H9 (cell line): Measurements from ENCODE around the gene KCNS3. TPM values are rescaled to one million over a fixed set of nuclear protein-coding genes. Genes with fewer than 3 reads are reported as not detected.
A peak's percentile ranks its signal among the peaks of the same experiment; 100 is the strongest.

Experiments
- DNase-seq: peaks from one replicate; pipeline ENCODE4 v3.0.0-alpha.2; 2017
- H2AFZ ChIP-seq: one replicate; pipeline ENCODE4 v1.6.1; 2013; ENCODE audit warnings: mild to moderate bottlenecking, low read length, control low read depth, moderate library complexity
- H2AK5ac ChIP-seq: 2 replicates; pipeline ENCODE4 v1.6.1; 2013; ENCODE audit warnings: low read length, control low read depth, mixed read lengths; ENCODE audit not compliant: insufficient read length
- H2BK120ac ChIP-seq: one replicate; pipeline ENCODE4 v1.6.1; 2013; ENCODE audit warnings: low read depth, mild to moderate bottlenecking, low read length, control low read depth, inconsistent platforms; ENCODE audit not compliant: poor library complexity, severe bottlenecking
- H2BK12ac ChIP-seq: 2 replicates; pipeline ENCODE4 v1.6.1; 2013; ENCODE audit warnings: low read length, control low read depth, mixed read lengths, low read depth; ENCODE audit not compliant: insufficient read length
- H2BK15ac ChIP-seq: 2 replicates; pipeline ENCODE4 v1.6.1; 2013; ENCODE audit warnings: low read depth, low read length, control low read depth
- H2BK20ac ChIP-seq: one replicate; pipeline ENCODE4 v1.6.1; 2013; ENCODE audit warnings: low read depth, mild to moderate bottlenecking, low read length, control low read depth, inconsistent platforms; ENCODE audit not compliant: poor library complexity, severe bottlenecking
- H2BK5ac ChIP-seq: 2 replicates; pipeline ENCODE4 v1.6.1; 2013; ENCODE audit warnings: low read length, control low read depth, mixed read lengths; ENCODE audit not compliant: insufficient read length
- H3K14ac ChIP-seq: 2 replicates; pipeline ENCODE4 v1.6.1; 2013; ENCODE audit warnings: low read length, control low read depth; ENCODE audit not compliant: insufficient read depth
- H3K18ac ChIP-seq: 2 replicates; pipeline ENCODE4 v1.6.1; 2013; ENCODE audit warnings: low read depth, mild to moderate bottlenecking, mixed read lengths, low read length, control low read depth; ENCODE audit not compliant: insufficient read length
- H3K23ac ChIP-seq: 2 replicates; pipeline ENCODE4 v1.6.1; 2013; ENCODE audit warnings: low read length, control low read depth, mixed read lengths, low read depth; ENCODE audit not compliant: insufficient read length
- H3K23me2 ChIP-seq: 2 replicates; pipeline ENCODE4 v1.6.1; 2013; ENCODE audit warnings: low read depth, mild to moderate bottlenecking, mixed read lengths, low read length, control low read depth; ENCODE audit not compliant: insufficient read length, poor library complexity, severe bottlenecking
- H3K27ac ChIP-seq: 2 replicates; pipeline ENCODE4 v1.5.1; 2013; ENCODE audit warnings: low read length, control low read depth, mixed read lengths, low read depth; ENCODE audit not compliant: insufficient read length
- H3K27me3 ChIP-seq: 2 replicates; pipeline ENCODE4 v1.6.1; 2013; ENCODE audit warnings: low read length, control low read depth, inconsistent platforms; ENCODE audit not compliant: insufficient read depth
- H3K4ac ChIP-seq: 2 replicates; pipeline ENCODE4 v1.6.1; 2013; ENCODE audit warnings: low read depth, mild to moderate bottlenecking, control low read depth, inconsistent platforms, low read length, moderate library complexity
- H3K4me1 ChIP-seq: 2 replicates; pipeline ENCODE4 v1.6.1; 2013; ENCODE audit warnings: low read length, control low read depth, inconsistent platforms; ENCODE audit not compliant: insufficient read depth
- H3K4me2 ChIP-seq: 2 replicates; pipeline ENCODE4 v1.6.1; 2013; ENCODE audit warnings: low read length, control low read depth, mixed read lengths; ENCODE audit not compliant: insufficient read length, insufficient read depth
- H3K56ac ChIP-seq: 2 replicates; pipeline ENCODE4 v1.6.1; 2013; ENCODE audit warnings: low read depth, mild to moderate bottlenecking, mixed read lengths, low read length, control low read depth; ENCODE audit not compliant: insufficient read length
- H3K79me1 ChIP-seq: 2 replicates; pipeline ENCODE4 v1.6.1; 2013; ENCODE audit warnings: low read depth, mild to moderate bottlenecking, moderate library complexity, low read length, control low read depth, inconsistent platforms; ENCODE audit not compliant: insufficient read depth, poor library complexity, severe bottlenecking
- H3K79me2 ChIP-seq: 2 replicates; pipeline ENCODE4 v1.6.1; 2013; ENCODE audit warnings: low read length, control low read depth, inconsistent platforms; ENCODE audit not compliant: insufficient read depth
- H3K9ac ChIP-seq: 2 replicates; pipeline ENCODE4 v1.6.1; 2013; ENCODE audit warnings: low read length, control low read depth, mixed read lengths; ENCODE audit not compliant: insufficient read length; ENCODE audit errors: extremely low read depth
- H3K9me3 ChIP-seq: one replicate; pipeline ENCODE4 v1.6.1; 2013; ENCODE audit warnings: low read depth, low read length, inconsistent platforms; ENCODE audit not compliant: control insufficient read depth
- H3T11ph ChIP-seq: one replicate; pipeline ENCODE4 v1.6.1; 2013; ENCODE audit warnings: mild to moderate bottlenecking, low read length, control low read depth, inconsistent platforms
- H4K20me1 ChIP-seq: one replicate; pipeline ENCODE4 v1.6.1; 2013; ENCODE audit not compliant: control insufficient read depth, insufficient read length, insufficient read depth
- H4K5ac ChIP-seq: 2 replicates; pipeline ENCODE4 v1.6.1; 2013; ENCODE audit warnings: low read depth, mild to moderate bottlenecking, mixed read lengths, low read length, control low read depth; ENCODE audit not compliant: insufficient read length
- H4K8ac ChIP-seq: replicated peaks from 2 replicates; pipeline ENCODE4 v1.6.1; 2013; ENCODE audit warnings: low read length, control low read depth, mixed read lengths, low read depth; ENCODE audit not compliant: insufficient read length
- H4K91ac ChIP-seq: 2 replicates; pipeline ENCODE4 v1.6.1; 2013; ENCODE audit warnings: low read depth, mild to moderate bottlenecking, moderate library complexity, mixed read lengths, low read length, control low read depth; ENCODE audit not compliant: insufficient read length
- H3K27ac Mint-ChIP-seq, 3 experiments: 2 replicates in 2 of 3; 3 replicates in 1 of 3; pipeline ENCODE4 v1.8.0; 2020 to 2021; ENCODE audit warnings: mixed read lengths in 3 of 3, mild to moderate bottlenecking in 1 of 3, moderate library complexity in 1 of 3
- H3K27me3 Mint-ChIP-seq: 2 replicates; pipeline ENCODE4 v1.8.0; 2021; ENCODE audit warnings: low read depth, mild to moderate bottlenecking, moderate library complexity, mixed read lengths
- H3K36me3 Mint-ChIP-seq, 3 experiments: 2 replicates in 2 of 3; 3 replicates in 1 of 3; pipeline ENCODE4 v1.8.0; 2020 to 2021; ENCODE audit warnings: low read depth in 3 of 3, mixed read lengths in 3 of 3; ENCODE audit not compliant: insufficient read depth in 1 of 3
- H3K4me1 Mint-ChIP-seq, 2 experiments: 2 replicates each; pipeline ENCODE4 v1.8.0; 2020; ENCODE audit warnings: mixed read lengths in 2 of 2
- H3K4me3 Mint-ChIP-seq, 2 experiments: 2 replicates in 1 of 2; 3 replicates in 1 of 2; pipeline ENCODE4 v1.8.0; 2020 to 2021; ENCODE audit warnings: mild to moderate bottlenecking in 2 of 2, mixed read lengths in 2 of 2, moderate library complexity in 1 of 2
- H3K9me3 Mint-ChIP-seq, 2 experiments: 2 replicates in 1 of 2; 3 replicates in 1 of 2; pipeline ENCODE4 v1.8.0; 2020; ENCODE audit warnings: mild to moderate bottlenecking in 2 of 2, mixed read lengths in 2 of 2, moderate library complexity in 1 of 2
- total RNA-seq: library from RNA; stranded (reverse); gene quantifications from 2 replicates; pipeline ENCODE4 v1.2.1, GENCODE V29; 2021
- TF ChIP-seq, protein P1 (sequence below): fragments of 200-600 bp; sonication (generic); conservative IDR thresholded peaks from 3 replicates; pipeline ENCODE4 v1.8.0; 2021; ENCODE audit warnings: antibody characterized with exemption, mild to moderate bottlenecking

The KCNS3 gene
- total RNA-seq, 1 experiment from 2014 or later, result 8.0 TPM

DNA sequence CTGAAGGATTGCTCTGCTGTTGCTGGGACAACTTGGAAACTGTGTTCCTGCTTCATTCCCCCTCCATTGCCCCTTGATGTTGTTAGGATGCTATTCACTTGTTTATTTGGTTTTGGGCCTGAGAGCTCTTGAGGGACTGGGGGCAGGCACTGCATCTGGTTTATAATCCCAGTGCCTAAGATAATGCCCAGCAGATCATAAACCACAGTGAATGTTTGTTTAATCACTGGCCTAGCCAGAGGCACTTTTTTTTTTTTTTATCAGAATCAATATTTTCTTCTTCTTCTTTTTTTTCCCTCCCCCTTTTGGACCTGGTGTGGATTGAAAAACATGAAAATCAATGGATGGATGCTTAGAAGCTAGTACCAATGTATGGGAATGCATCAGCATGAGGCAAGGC, 38.1 kb downstream of the KCNS3 start:
- Histone ChIP-seq H3K14ac (no peak overlapping the region), H2BK12ac (no peak overlapping the region), H2AK5ac (no peak overlapping the region), H3T11ph (no peak overlapping the region), H3K4ac (no peak overlapping the region), H3K23me2 (no peaks in the 10 kb centered on the region), H3K27me3 (no peaks in the 10 kb centered on the region), H3K79me1 (no peaks in the 10 kb centered on the region), H3K27ac (no peak overlapping the region), H3K23ac (no peak overlapping the region), H4K20me1 (no peaks in the 10 kb centered on the region), H4K91ac (no peak overlapping the region), H2AFZ (no peak overlapping the region), H3K56ac (no peak overlapping the region), H2BK120ac (no peak overlapping the region), H4K5ac (no peak overlapping the region), H3K4me2 (no peak overlapping the region), H3K79me2 (0 out of 2 replicates have a peak, but pooled peaks cover 4% of the 10 kb centered on the region), H3K4me1 (peaks cover 6% of the 10 kb centered on the region; the same call in 1 of the 2 replicates), H2BK15ac (no peak overlapping the region), H3K18ac (no peak overlapping the region), H2BK20ac (no peak overlapping the region), H4K8ac (no peak overlapping the region), H3K9me3 (no peaks in the 10 kb centered on the region), H3K9ac (no peak overlapping the region), H2BK5ac (no peak overlapping the region)
- Mint-ChIP-seq H3K9me3 (no peaks in the 10 kb centered on the region), H3K36me3 (peaks cover 0 to 2% (median 0%) of the 10 kb centered on the region in 3 experiments; a peak in 2 of 7 replicates), H3K4me1 (peaks cover 35 to 37% of the 10 kb centered on the region in 2 experiments), H3K27me3 (no peaks in the 10 kb centered on the region; the same call in 1 of the 2 replicates), H3K27ac (peak overlapping the region in 1 of 3 experiments; percentile 38; a peak in 1 of 7 replicates), H3K4me3 (no peak overlapping the region)
- TF ChIP-seq, protein P1, sequence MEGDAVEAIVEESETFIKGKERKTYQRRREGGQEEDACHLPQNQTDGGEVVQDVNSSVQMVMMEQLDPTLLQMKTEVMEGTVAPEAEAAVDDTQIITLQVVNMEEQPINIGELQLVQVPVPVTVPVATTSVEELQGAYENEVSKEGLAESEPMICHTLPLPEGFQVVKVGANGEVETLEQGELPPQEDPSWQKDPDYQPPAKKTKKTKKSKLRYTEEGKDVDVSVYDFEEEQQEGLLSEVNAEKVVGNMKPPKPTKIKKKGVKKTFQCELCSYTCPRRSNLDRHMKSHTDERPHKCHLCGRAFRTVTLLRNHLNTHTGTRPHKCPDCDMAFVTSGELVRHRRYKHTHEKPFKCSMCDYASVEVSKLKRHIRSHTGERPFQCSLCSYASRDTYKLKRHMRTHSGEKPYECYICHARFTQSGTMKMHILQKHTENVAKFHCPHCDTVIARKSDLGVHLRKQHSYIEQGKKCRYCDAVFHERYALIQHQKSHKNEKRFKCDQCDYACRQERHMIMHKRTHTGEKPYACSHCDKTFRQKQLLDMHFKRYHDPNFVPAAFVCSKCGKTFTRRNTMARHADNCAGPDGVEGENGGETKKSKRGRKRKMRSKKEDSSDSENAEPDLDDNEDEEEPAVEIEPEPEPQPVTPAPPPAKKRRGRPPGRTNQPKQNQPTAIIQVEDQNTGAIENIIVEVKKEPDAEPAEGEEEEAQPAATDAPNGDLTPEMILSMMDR, result no peak
- no peak for DNase-seq
